HepG2 (cell line): ENCODE results near the gene RPS15A. TPM values are rescaled to one million over a fixed set of nuclear protein-coding genes. Genes with fewer than 3 reads are reported as not detected.

Experiments used
- BRF2 ChIP-seq: sonication (generic); formaldehyde crosslinking; IDR thresholded peaks from 2 replicates; pipeline ENCODE4 v1.8.1; 2022; ENCODE audit warnings: mild to moderate bottlenecking, missing genetic modification reagents
- CBX2 ChIP-seq, 2 experiments: fragments of 200-600 bp in 1 of 2; sonication (generic); formaldehyde crosslinking in 1 of 2; IDR thresholded peaks; 2 replicates each; pipeline versions ENCODE4 v1.7.0 to v1.8.1; 2018 to 2022; ENCODE audit warnings: low read depth in 2 of 2, low read length in 1 of 2, mild to moderate bottlenecking in 1 of 2, missing genetic modification reagents in 1 of 2
- DRAP1 ChIP-seq: IDR thresholded peaks from 2 replicates; pipeline ENCODE4 v1.6.1; 2016; ENCODE audit warnings: missing genetic modification reagents, missing compliant biosample characterization
- ETV5 ChIP-seq: IDR thresholded peaks from 2 replicates; pipeline ENCODE4 v1.6.1; 2018; ENCODE audit warnings: missing biosample characterization, missing genetic modification reagents, inconsistent platforms, borderline replicate concordance
- HBP1 ChIP-seq: IDR thresholded peaks from 2 replicates; pipeline ENCODE4 v1.6.1; 2016; ENCODE audit warnings: low read depth, control low read depth
- JUN ChIP-seq: sonication (generic); formaldehyde crosslinking; IDR thresholded peaks from 2 replicates; pipeline ENCODE4 v1.4.0; 2020; ENCODE audit warnings: mild to moderate bottlenecking, missing genetic modification reagents
- KDM5B ChIP-seq: sonication (generic); formaldehyde crosslinking; IDR thresholded peaks from 2 replicates; pipeline ENCODE4 v1.4.0; 2020; ENCODE audit warnings: missing genetic modification reagents, mild to moderate bottlenecking, borderline replicate concordance
- MAFK ChIP-seq, 2 experiments: IDR thresholded peaks in 1 of 2; conservative IDR thresholded peaks in 1 of 2; 2 replicates each; pipeline ENCODE4 v1.6.1; 2011; ENCODE audit warnings: improper control_type of control experiment in 2 of 2, low read length in 2 of 2
- MED13 ChIP-seq: sonication (generic); formaldehyde crosslinking; IDR thresholded peaks from 2 replicates; pipeline ENCODE4 v1.5.0; 2020; ENCODE audit warnings: missing genetic modification reagents
- MED8 ChIP-seq: sonication (generic); formaldehyde crosslinking; IDR thresholded peaks from 2 replicates; pipeline ENCODE4 v1.8.1; 2023; ENCODE audit warnings: mild to moderate bottlenecking, missing genetic modification reagents; ENCODE audit not compliant: insufficient replicate concordance
- MZF1 ChIP-seq: sonication (generic); formaldehyde crosslinking; IDR thresholded peaks from 2 replicates; pipeline ENCODE4 v1.8.1; 2023; ENCODE audit warnings: mild to moderate bottlenecking, missing genetic modification reagents, borderline replicate concordance
- NFIB ChIP-seq: sonication (generic); formaldehyde crosslinking; IDR thresholded peaks from 2 replicates; pipeline ENCODE4 v1.9.0; 2021; ENCODE audit warnings: missing genetic modification reagents, mild to moderate bottlenecking, borderline replicate concordance
- NR2C2 ChIP-seq: sonication (generic); formaldehyde crosslinking; IDR thresholded peaks from 2 replicates; pipeline ENCODE4 v1.4.0; 2020; ENCODE audit warnings: missing genetic modification reagents, mild to moderate bottlenecking, moderate library complexity, borderline replicate concordance
- RFX5 ChIP-seq: IDR thresholded peaks from 2 replicates; pipeline ENCODE4 v1.6.1; 2011; ENCODE audit warnings: low read depth, low read length, improper control_type of control experiment
- SIN3A ChIP-seq: IDR thresholded peaks from 2 replicates; pipeline ENCODE4 v1.6.1; 2011; ENCODE audit warnings: low read depth, mild to moderate bottlenecking, control low read depth, low read length, borderline replicate concordance
- TMF1 ChIP-seq: sonication (generic); formaldehyde crosslinking; IDR thresholded peaks from 2 replicates; pipeline ENCODE4 v1.8.1; 2022; ENCODE audit warnings: low read depth, missing genetic modification reagents
- ZBTB14 ChIP-seq: sonication (generic); formaldehyde crosslinking; IDR thresholded peaks from 2 replicates; pipeline ENCODE4 v1.4.0; 2020; ENCODE audit warnings: missing genetic modification reagents
- ZBTB3 ChIP-seq: sonication (generic); formaldehyde crosslinking; IDR thresholded peaks from 2 replicates; pipeline ENCODE4 v1.4.0; 2020; ENCODE audit warnings: low read depth, mild to moderate bottlenecking, moderate library complexity, missing genetic modification reagents, borderline replicate concordance
- ZMYM3 ChIP-seq: sonication (generic); formaldehyde crosslinking; IDR thresholded peaks from 2 replicates; pipeline ENCODE4 v1.5.1; 2020; ENCODE audit warnings: mild to moderate bottlenecking, missing genetic modification reagents
- ZNF235 ChIP-seq: sonication (generic); formaldehyde crosslinking; IDR thresholded peaks from 2 replicates; pipeline ENCODE4 v1.8.1; 2023; ENCODE audit warnings: mild to moderate bottlenecking, missing genetic modification reagents, borderline replicate concordance
- ZNF414 ChIP-seq: sonication (generic); formaldehyde crosslinking; IDR thresholded peaks from 2 replicates; pipeline ENCODE4 v1.5.0; 2020; ENCODE audit warnings: missing genetic modification reagents
- ZNF577 ChIP-seq: sonication (generic); formaldehyde crosslinking; IDR thresholded peaks from 2 replicates; pipeline ENCODE4 v1.4.0; 2020; ENCODE audit warnings: mild to moderate bottlenecking, low read depth, missing genetic modification reagents, borderline replicate concordance
- ZNF644 ChIP-seq: IDR thresholded peaks from 2 replicates; pipeline ENCODE4 v1.6.1; 2016; ENCODE audit warnings: low read depth
- polyA plus RNA-seq, 8 experiments: library from polyadenylated mRNA; depleted of rRNA in 3 of 8; stranded (reverse) in 7 of 8; unstranded in 1 of 8; fragments of >200 nt; fragmentation: Illumina TruSeq in 4 of 8; extraction: Trizol in 4 of 8; gene quantifications; 2 replicates each; pipeline versions ENCODE4 v1.2.1 to v1.2.3, GENCODE V29; 2011 to 2016; ENCODE audit warnings: low read depth in 4 of 8, missing spikeins in 1 of 8, mixed read lengths in 1 of 8; ENCODE audit not compliant: insufficient read depth in 1 of 8
- total RNA-seq, 5 experiments: library from RNA; depleted of rRNA; stranded (reverse); fragments of >200 nt; fragmentation: Illumina TruSeq; extraction: Trizol; gene quantifications; 2 replicates each; pipeline ENCODE4 v1.2.3, GENCODE V29; 2016; ENCODE audit warnings: low read depth in 1 of 5

The RPS15A gene
- total and polyA plus RNA-seq, 2 of the 13 experiments (the other 11 are each of a cell fraction or from before 2014, with no cell fraction given) = 5,489 to 9,457 TPM

- TF ChIP-seq ZNF235 = peak; percentile 98
- peak; percentile 99 for TF ChIP-seq SIN3A
- TF ChIP-seq ETV5 (CRISPR knock-in tag) = peak; percentile 76
- peak; percentile 91 for TF ChIP-seq MED13 (CRISPR knock-in tag)
- peak in 1 of 2 experiments; percentile 47; a peak in 3 of 4 replicates for TF ChIP-seq MAFK (conservative IDR thresholded peaks at IDR 0.05 in 1 of 2, IDR thresholded peaks at IDR 0.05 in 1 of 2; ENCODE audit: low read length in 2 of 2)
- peak; percentile 99 for TF ChIP-seq NR2C2 (CRISPR knock-in tag)
- TF ChIP-seq HBP1 = peak; percentile 98
- TF ChIP-seq RFX5 = peak; percentile 84
- peak; percentile 99 for TF ChIP-seq TMF1 (CRISPR knock-in tag)
- TF ChIP-seq DRAP1 (CRISPR knock-in tag) = peak; percentile 100
- TF ChIP-seq ZBTB14 (CRISPR knock-in tag) = peak; percentile 55
- TF ChIP-seq ZNF414 (CRISPR knock-in tag) = peak; percentile 79
- TF ChIP-seq MED8 = peak; percentile 91
- peak; percentile 98 for TF ChIP-seq KDM5B (CRISPR knock-in tag)
- TF ChIP-seq NFIB (CRISPR knock-in tag) = 0 out of 2 replicates have a peak, but pooled peaks have one; percentile 82
- peak; percentile 12 for TF ChIP-seq JUN
- TF ChIP-seq ZBTB3 (CRISPR knock-in tag) = peak; percentile 95
- TF ChIP-seq ZMYM3 (CRISPR knock-in tag) = peak; percentile 70; the same call in 1 of the 2 replicates
- peak; percentile 99 for TF ChIP-seq BRF2 (CRISPR knock-in tag)
- TF ChIP-seq CBX2 (IDR thresholded peaks at IDR 0.05; ENCODE audit: low read depth, low read length) = peak; percentile 43; the same call in 1 of the 2 replicates
- no peak; the same call in 1 of the 2 replicates for TF ChIP-seq CBX2 (CRISPR knock-in tag; IDR thresholded peaks at IDR 0.05; ENCODE audit: low read depth)
- peak; percentile 96; the same call in 1 of the 2 replicates for TF ChIP-seq ZNF577 (CRISPR knock-in tag)
- TF ChIP-seq MZF1 (CRISPR knock-in tag) = no peak
- TF ChIP-seq ZNF644 (CRISPR knock-in tag) = peak; percentile 76; the same call in 1 of the 2 replicates
Measured at GRCh38 chr16:18801145-18801972, 11.2 kb upstream of the RPS15A start, which contains the start of gene ARL6IP1 (continued).
